HG02973 (cell line): ENCODE measurements around the gene PCCA.
"Not testable (repeated sequence)": the region's sequence is repeated elsewhere in the genome, so short reads cannot be mapped to it uniquely, and the experiment has no call there.

Source experiments
- ATAC-seq: cut with Tn5 transposase; IDR thresholded peaks from one replicate; pipeline ENCODE4 v1.9.1; 2021; ENCODE audit warnings: moderate library complexity; ENCODE audit not compliant: unreplicated experiment

Gene PCCA

DNA sequence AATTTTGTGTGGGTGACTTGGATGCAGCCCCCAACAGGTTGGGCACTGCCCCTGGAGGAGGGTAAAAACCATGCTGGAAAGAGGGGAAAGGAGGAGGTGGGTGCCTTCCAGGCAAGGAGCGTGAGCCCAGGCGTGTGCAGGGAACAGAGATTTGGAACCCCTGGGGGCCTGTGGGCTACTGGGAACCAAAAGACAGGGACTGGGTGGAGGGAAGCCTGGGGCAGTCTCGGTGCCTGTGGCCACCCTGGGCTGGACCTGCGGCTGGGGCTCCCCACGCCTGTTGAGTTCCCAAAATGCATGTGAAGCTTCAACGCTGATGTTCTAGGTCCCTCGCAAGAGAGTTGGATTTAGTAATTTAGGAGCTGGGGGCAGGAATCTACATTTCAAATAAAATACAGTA, 474.9 kb downstream of the PCCA start:
- ATAC-seq, result no peak

DNA sequence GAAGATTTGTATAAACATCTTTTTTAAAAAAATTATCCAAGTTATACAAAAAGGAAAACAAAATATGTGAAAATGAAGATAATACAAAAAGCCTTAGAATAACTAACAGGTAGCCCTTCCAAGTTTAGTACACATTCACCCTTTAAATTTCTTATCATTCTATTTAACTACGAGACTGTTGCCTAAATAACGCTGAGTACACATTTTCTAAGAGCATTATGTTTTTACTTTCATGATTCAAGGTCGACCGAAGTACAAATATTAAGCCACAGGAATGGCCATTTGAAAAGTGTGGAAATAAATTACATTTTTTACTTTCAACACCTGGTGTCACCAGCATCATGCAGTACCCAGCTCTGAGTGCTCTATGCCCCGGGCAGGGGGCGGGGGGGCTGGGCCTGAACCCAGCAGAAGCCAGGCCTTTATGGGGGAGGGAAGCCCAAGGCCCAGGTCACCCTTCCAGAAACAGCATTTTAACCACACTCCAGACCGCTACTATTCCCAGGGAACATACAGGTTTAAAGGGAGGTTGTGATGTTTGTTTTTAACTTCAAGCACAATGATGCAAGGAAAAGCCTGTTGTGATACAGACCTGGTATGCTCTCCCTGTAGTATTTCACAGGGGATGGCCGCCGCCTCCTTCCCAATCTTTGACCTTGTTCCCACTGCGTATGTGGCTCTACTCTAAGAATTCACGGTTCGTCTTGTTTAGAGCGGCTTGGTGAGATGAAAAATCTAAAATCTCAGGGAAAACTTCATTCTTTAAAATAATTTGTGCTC, 475.7 kb downstream of the PCCA start:
- no peak for ATAC-seq

DNA sequence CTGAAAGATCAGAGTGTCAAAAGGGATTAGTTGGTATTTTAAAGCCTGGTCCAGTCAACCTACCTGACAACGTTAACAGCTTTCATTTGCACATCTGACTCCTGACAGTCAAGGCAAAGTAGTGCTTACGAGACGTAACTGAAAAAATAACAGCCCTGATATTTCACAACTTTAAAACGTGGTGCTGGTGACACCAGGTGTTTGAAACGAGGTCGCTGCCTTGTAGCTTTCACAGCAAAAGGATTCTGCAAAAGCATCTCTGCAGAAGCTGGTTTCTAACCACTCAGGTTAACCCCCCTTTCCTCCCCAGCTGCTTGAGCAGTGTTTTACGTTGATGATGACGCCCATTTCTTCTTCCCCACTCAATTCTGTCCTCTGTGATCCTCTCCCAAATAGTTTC, 476.4 kb downstream of the PCCA start:
- ATAC-seq, result no peak

DNA sequence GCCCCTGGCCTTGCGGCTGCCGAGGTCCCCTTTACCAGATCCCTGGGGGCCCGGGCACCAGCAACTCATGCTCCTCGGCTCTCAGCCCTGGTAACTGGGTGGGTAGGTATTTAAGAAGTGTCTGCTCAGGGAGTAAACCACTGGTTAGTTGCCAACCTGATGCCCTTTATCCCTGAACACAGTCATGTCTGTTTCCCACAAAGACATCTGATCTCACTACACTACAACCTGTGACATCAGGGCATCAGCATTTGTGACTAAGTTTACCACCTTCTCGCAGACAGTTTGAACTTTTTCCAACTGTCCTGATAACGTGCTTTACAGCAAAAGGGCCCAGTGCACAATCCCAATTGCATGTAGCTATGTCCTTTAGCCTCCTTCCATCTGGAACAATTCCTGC, 477.6 kb downstream of the PCCA start:
- no peak for ATAC-seq

DNA sequence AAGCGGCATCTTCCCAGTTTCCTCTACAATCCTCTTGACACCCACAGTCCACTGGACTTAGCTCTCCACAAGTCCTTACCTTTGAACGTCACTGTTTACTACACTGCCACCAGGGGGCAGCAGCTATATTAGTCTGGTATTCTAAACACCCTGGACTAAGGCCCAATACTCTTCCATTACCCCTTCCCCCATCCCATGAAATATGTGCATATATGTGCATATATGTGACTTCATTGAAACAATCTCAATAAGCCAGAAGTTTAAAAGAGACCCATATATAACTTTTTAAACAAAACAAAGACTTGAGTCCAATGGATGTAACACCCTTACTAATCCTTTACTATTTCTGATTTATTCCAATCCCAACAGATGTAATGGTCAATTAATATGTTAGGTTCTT, 484.2 kb downstream of the PCCA start:
- peak; percentile 96 for ATAC-seq

DNA sequence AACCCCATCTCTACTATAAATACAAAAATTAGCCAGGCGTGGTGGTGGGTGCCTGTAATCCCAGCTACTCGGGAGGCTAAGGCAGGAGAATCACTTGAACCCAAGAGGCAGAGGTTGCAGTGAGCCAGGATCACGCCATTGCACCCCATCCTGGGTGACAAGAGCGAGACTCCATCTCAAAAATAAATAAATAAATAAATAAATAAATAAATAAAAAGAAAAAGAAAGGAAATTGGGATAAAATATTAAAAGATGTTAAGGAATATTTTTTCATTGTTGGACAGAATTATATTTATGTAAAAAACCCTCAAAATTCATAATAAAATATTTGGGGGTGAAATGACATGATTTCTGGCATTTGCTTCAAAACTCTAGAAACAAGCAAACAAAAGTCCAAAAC, 488.3 kb downstream of the PCCA start:
- not testable (repeated sequence) for ATAC-seq
